ENCODE results near the gene DAB2IP. TPM values are rescaled to one million over a fixed set of nuclear protein-coding genes. Genes with fewer than 3 reads are reported as not detected.
"Not testable (repeated sequence)": the region's sequence is repeated elsewhere in the genome, so short reads cannot be mapped to it uniquely, and the experiment has no call there.

Gene DAB2IP
- total and polyA plus RNA-seq, 2 of the 4 experiments (the other 2 are of a cell fraction), result 5.6 to 17.2 TPM

- intact Hi-C loops (cut with micrococcal nuclease), result no loop called here
These were observed 89.9 kb downstream of the DAB2IP start for GRCh38 chr9:121741228-121741918.

GRCh38 chr9:121741919-121742283 lies 90.5 kb downstream of the DAB2IP start:
- POLR2A ChIA-PET (ENCODE audit: unreplicated experiment), result interaction anchor here (0.6 kb wide), 1 partner anchor 110 kb away, joined by 12 read pairs; no protein-coding TSS in a partner anchor
- H3K9ac ChIP-seq (ENCODE audit: low read depth, low read length); in situ Hi-C loops (cut with MboI; ENCODE audit: low sequenced_read_pairs); dilution Hi-C loops (cut with HindIII; ENCODE audit: low sequenced_read_pairs, unreplicated experiment); H3K9me3 ChIP-seq (ENCODE audit: control insufficient read depth, insufficient read depth, low read length); H3K4ac ChIP-seq (ENCODE audit: low read depth, low read length); H3K23ac ChIP-seq (ENCODE audit: low read depth, low read length); H2BK5ac ChIP-seq (ENCODE audit: low read depth, low read length, poor library complexity, severe bottlenecking); H3K4me3 ChIP-seq (ENCODE audit: insufficient read depth, low read depth, low read length); ATAC-seq (ENCODE audit: low read depth); intact Hi-C loops (cut with micrococcal nuclease); H3K27ac ChIP-seq (ENCODE audit: insufficient read depth, low read length); H4K91ac ChIP-seq (ENCODE audit: insufficient read depth, low read depth, low read length); DNase-seq; H2BK120ac ChIP-seq (ENCODE audit: low read depth, low read length); H2AK9ac ChIP-seq (replicated peaks; ENCODE audit: low read depth, low read length, poor library complexity); H3K56ac ChIP-seq (ENCODE audit: extremely low read depth, insufficient read depth, low read length); H4K8ac ChIP-seq (ENCODE audit: low read depth in 2 of 2, low read length in 2 of 2); CTCF ChIA-PET; H3K4me2 ChIP-seq (ENCODE audit: low read depth, low read length); BruUV-seq (replicated peaks); H2BK20ac ChIP-seq (ENCODE audit: low read depth, low read length); H2BK15ac ChIP-seq (ENCODE audit: low read depth, low read length); H2AK5ac ChIP-seq (ENCODE audit: low read depth, low read length); H3K18ac ChIP-seq (ENCODE audit: low read depth, low read length); H2AFZ ChIP-seq (replicated peaks; ENCODE audit: low read length, poor library complexity); H3K27me3 ChIP-seq (ENCODE audit: control insufficient read depth, insufficient read depth, low read length); H3K36me3 ChIP-seq (ENCODE audit: control insufficient read depth, insufficient read depth, low read length); H4K5ac ChIP-seq (ENCODE audit: low read depth, low read length); H3K14ac ChIP-seq (replicated peaks; ENCODE audit: low read depth, low read length): not testable (repeated sequence)
- Histone ChIP-seq H3K4me1 (ENCODE audit: control insufficient read depth, insufficient read depth, low read length) (peaks cover 36% of the 10 kb centered on the region), H3K9me1 (ENCODE audit: insufficient read depth, low read length) (peaks cover 32% of the 10 kb centered on the region), H4K20me1 (ENCODE audit: insufficient read depth, low read length) (peaks cover 29% of the 10 kb centered on the region), H3K79me1 (ENCODE audit: low read depth in 1 of 2, low read length in 2 of 2) (peaks cover 15 to 82% of the 10 kb centered on the region in 2 experiments)
- no CpG with 5 or more reads among the region's 4 CpGs for WGBS, 2 experiments (ENCODE audit: extremely low coverage in 2 of 2, insufficient read length in 1 of 2)

More at GRCh38 chr9:121741228-121741918, 89.9 kb downstream of the DAB2IP start:
- Histone ChIP-seq H4K91ac (ENCODE audit: insufficient read depth, low read depth, low read length) (no peak overlapping the region), H2BK15ac (ENCODE audit: low read depth, low read length) (no peak overlapping the region), H4K8ac (ENCODE audit: low read depth in 2 of 2, low read length in 2 of 2) (no peak overlapping the region), H2BK5ac (ENCODE audit: low read depth, low read length, poor library complexity, severe bottlenecking) (no peak overlapping the region), H3K9ac (ENCODE audit: low read depth, low read length) (no peak overlapping the region), H3K36me3 (ENCODE audit: control insufficient read depth, insufficient read depth, low read length) (no peaks in the 10 kb centered on the region), H3K9me3 (ENCODE audit: control insufficient read depth, insufficient read depth, low read length) (no peaks in the 10 kb centered on the region), H3K9me1 (ENCODE audit: insufficient read depth, low read length) (peaks cover 36% of the 10 kb centered on the region), H2BK120ac (ENCODE audit: low read depth, low read length) (no peak overlapping the region), H3K27me3 (ENCODE audit: control insufficient read depth, insufficient read depth, low read length) (no peaks in the 10 kb centered on the region), H2AK9ac (replicated peaks; ENCODE audit: low read depth, low read length, poor library complexity) (no peak overlapping the region), H3K79me1 (ENCODE audit: low read depth in 1 of 2, low read length in 2 of 2) (peaks cover 19 to 83% of the 10 kb centered on the region in 2 experiments), H3K23ac (ENCODE audit: low read depth, low read length) (no peak overlapping the region), H4K20me1 (ENCODE audit: insufficient read depth, low read length) (peaks cover 29% of the 10 kb centered on the region), H4K5ac (ENCODE audit: low read depth, low read length) (no peak overlapping the region), H3K14ac (replicated peaks; ENCODE audit: low read depth, low read length) (no peak overlapping the region), H3K56ac (ENCODE audit: extremely low read depth, insufficient read depth, low read length) (no peak overlapping the region), H3K4ac (ENCODE audit: low read depth, low read length) (no peak overlapping the region), H3K4me3 (ENCODE audit: insufficient read depth, low read depth, low read length) (no peak overlapping the region), H3K18ac (ENCODE audit: low read depth, low read length) (no peak overlapping the region), H3K27ac (ENCODE audit: insufficient read depth, low read length) (no peak overlapping the region), H3K4me1 (ENCODE audit: control insufficient read depth, insufficient read depth, low read length) (peaks cover 40% of the 10 kb centered on the region), H2AFZ (replicated peaks; ENCODE audit: low read length, poor library complexity) (no peak overlapping the region), H2AK5ac (ENCODE audit: low read depth, low read length) (peak overlapping the region; percentile 57; the same call in 1 of the 2 replicates), H3K4me2 (ENCODE audit: low read depth, low read length) (no peak overlapping the region), H2BK20ac (ENCODE audit: low read depth, low read length) (no peak overlapping the region)
- TF ChIP-seq BHLHE40 (IDR thresholded peaks at IDR 0.05; ENCODE audit: low read depth, low read length) (no peak), ELK1 (IDR thresholded peaks at IDR 0.05; ENCODE audit: borderline replicate concordance, low read depth, low read length) (no peak), MAZ (IDR thresholded peaks at IDR 0.05; ENCODE audit: borderline replicate concordance, low read depth, low read length) (no peak), NFE2L2 (IDR thresholded peaks at IDR 0.05; ENCODE audit: low read depth, low read length) (no peak)
- 93% methylated on average over 2 of the region's 10 CpGs; no CpG with 5 or more reads in 1 of the 2 experiments for WGBS, 2 experiments (ENCODE audit: extremely low coverage in 2 of 2, insufficient read length in 1 of 2)
- ATAC-seq (ENCODE audit: low read depth) (no peak), DNase-seq (no peak)
- BruUV-seq (replicated peaks), result no TSS peak
- CTCF ChIA-PET, result interaction anchor here (0.6 kb wide), 1 partner anchor 223 kb away, joined by 6 read pairs; no protein-coding TSS in a partner anchor
- POLR2A ChIA-PET (ENCODE audit: unreplicated experiment), result interaction anchor here (0.6 kb wide), 1 partner anchor 110 kb away, joined by 12 read pairs; no protein-coding TSS in a partner anchor
- dilution Hi-C loops (cut with HindIII; ENCODE audit: low sequenced_read_pairs, unreplicated experiment), result no loop called here
- in situ Hi-C loops (cut with MboI; ENCODE audit: low sequenced_read_pairs), result no loop called here
